T-cell (primary cell): ENCODE results near the gene DNAJC3. TPM values are rescaled to one million over a fixed set of nuclear protein-coding genes. Genes with fewer than 3 reads are reported as not detected.

Source experiments
- ATAC-seq, 4 experiments: fragments of 200-7000 bp in 3 of 4; fragments of 150-1000 bp in 1 of 4; cut with Tn5 transposase; replicated peaks in 1 of 4; 1 replicate in 3 of 4; 2 replicates in 1 of 4; pipeline ENCODE4 v1.10.0; 2021; ENCODE audit warnings: moderate library complexity in 3 of 4, mild to moderate bottlenecking in 2 of 4, moderate number of reproducible peaks in 1 of 4
- CTCF ChIA-PET, 2 donors: fragments of 300-600 bp; sonication (Branson Sonifier 250); formaldehyde crosslinking; loops; one replicate each; lab custom pipeline; 2022; ENCODE audit warnings: antibody characterized with exemption in 2 of 2; lab: Charles Lee
- POLR2A ChIA-PET, 2 donors: fragments of 300-600 bp; sonication (Branson Sonifier 250); formaldehyde crosslinking; loops; one replicate each; lab custom pipeline; 2022; ENCODE audit warnings: antibody characterized with exemption in 2 of 2; lab: Charles Lee
- DNase-seq, 35 experiments: peaks; one replicate each; pipeline versions ENCODE4 v3.0.0 to v3.0.0-alpha.2; 2013 to 2023
- H3K27ac ChIP-seq: one replicate; pipeline ENCODE4 v1.5.1; 2013; ENCODE audit warnings: low read length
- H3K27me3 ChIP-seq, 2 experiments: replicated peaks in 1 of 2; 1 replicate in 1 of 2; 2 replicates in 1 of 2; pipeline versions ENCODE4 v1.6.1 to v1.7.0; 2013; ENCODE audit warnings: low read length in 1 of 2, mixed read lengths in 1 of 2; ENCODE audit not compliant: control insufficient read depth in 2 of 2, insufficient read depth in 2 of 2; ENCODE audit errors: extremely low read depth in 1 of 2
- H3K36me3 ChIP-seq, 2 donors: 1 replicate in 1 of 2; 2 replicates in 1 of 2; pipeline versions ENCODE4 v1.6.1 to v1.7.0; 2013; ENCODE audit warnings: low read length in 1 of 2; ENCODE audit not compliant: control insufficient read depth in 2 of 2, insufficient read depth in 1 of 2; ENCODE audit errors: extremely low read depth in 1 of 2
- H3K4me1 ChIP-seq, 2 experiments: 1 replicate in 1 of 2; 2 replicates in 1 of 2; pipeline versions ENCODE4 v1.6.1 to v1.7.0; 2013; ENCODE audit warnings: low read length in 2 of 2, mixed read lengths in 1 of 2; ENCODE audit not compliant: insufficient read depth in 2 of 2, control insufficient read depth in 1 of 2; ENCODE audit errors: extremely low read depth in 1 of 2
- H3K4me3 ChIP-seq, 2 donors: 1 replicate in 1 of 2; 2 replicates in 1 of 2; pipeline versions ENCODE4 v1.5.1 to v1.7.0; 2013; ENCODE audit warnings: mild to moderate bottlenecking in 2 of 2, low read length in 1 of 2, moderate library complexity in 1 of 2; ENCODE audit not compliant: control insufficient read depth in 1 of 2; ENCODE audit errors: extremely low read depth in 1 of 2
- H3K9me3 ChIP-seq: 2 replicates; pipeline ENCODE4 v1.7.0; 2013
- H3K27ac Mint-ChIP-seq, 2 donors: one replicate each; pipeline ENCODE4 v1.8.0; 2020 to 2021; ENCODE audit warnings: mild to moderate bottlenecking in 2 of 2, mixed read lengths in 2 of 2
- H3K27me3 Mint-ChIP-seq, 2 donors: one replicate each; pipeline ENCODE4 v1.8.0; 2021 to 2022; ENCODE audit warnings: mixed read lengths in 2 of 2
- H3K36me3 Mint-ChIP-seq: one replicate; pipeline ENCODE4 v1.8.0; 2021; ENCODE audit warnings: mixed read lengths
- H3K4me1 Mint-ChIP-seq, 3 donors: one replicate each; pipeline ENCODE4 v1.8.0; 2020 to 2022; ENCODE audit warnings: mixed read lengths in 3 of 3, mild to moderate bottlenecking in 1 of 3
- H3K4me3 Mint-ChIP-seq, 3 donors: one replicate each; pipeline ENCODE4 v1.8.0; 2020 to 2022; ENCODE audit warnings: mild to moderate bottlenecking in 3 of 3, mixed read lengths in 3 of 3, moderate library complexity in 3 of 3
- H3K9me3 Mint-ChIP-seq, 3 donors: one replicate each; pipeline ENCODE4 v1.8.0; 2020 to 2022; ENCODE audit warnings: mixed read lengths in 3 of 3
- WGBS: methylation state at CpG from one replicate; pipeline ENCODE4 v1.1.5; 2013; ENCODE audit warnings: missing lambda C conversion rate; ENCODE audit not compliant: insufficient coverage; 5-methylcytosine and 5-hydroxymethylcytosine counted together
- total RNA-seq, 35 experiments: library from RNA in 6 of 35; stranded (reverse) in 6 of 35; fragments of 120-200 nt in 1 of 35; gene quantifications; one replicate each; pipeline versions ENCODE4 v1.2.1 to v1.2.4 and lab custom pipeline; 2013 to 2026

DNAJC3 gene
- total RNA-seq, 5 donors from 2014 or later (not counting 1 experiment from before 2014, with no cell fraction given) = 16.6 to 21.3 (median 19.8) TPM

- Histone ChIP-seq H3K4me3 (no peak overlapping the region), H3K27ac (no peak overlapping the region), H3K27me3 (no peaks in the 10 kb centered on the region), H3K4me1 (no peaks in the 10 kb centered on the region), H3K9me3 (no peaks in the 10 kb centered on the region), H3K36me3 (no peaks in the 10 kb centered on the region)
- Mint-ChIP-seq H3K4me3 (no peak overlapping the region), H3K4me1 (no peaks in the 10 kb centered on the region), H3K27me3 (peaks cover 13 to 21% of the 10 kb centered on the region in 2 donors), H3K36me3 (no peaks in the 10 kb centered on the region), H3K9me3 (peaks cover 4 to 15% (median 6%) of the 10 kb centered on the region in 3 donors), H3K27ac (no peak overlapping the region)
- ATAC-seq (no peak), DNase-seq (no peak)
- ChIA-PET POLR2A (no interaction called here), CTCF (no interaction called here)
- WGBS = no CpG with 5 or more reads among the region's 4 CpGs
Measured at GRCh38 chr13:95801825-95802224, 124.9 kb downstream of the DNAJC3 start.

GRCh38 chr13:95805921-95806320 is 129.0 kb downstream of the DNAJC3 start:
- CTCF ChIA-PET = interaction anchor here (0.7 to 1.1 kb wide), 3 partner anchors 17 to 183 kb away, joined by 3 to 4 read pairs (median 4); no protein-coding TSS in a partner anchor
- no peaks in the 10 kb centered on the region for H3K4me1 ChIP-seq
- no peak for ATAC-seq
- Mint-ChIP-seq H3K27ac (no peak overlapping the region), H3K9me3 (peaks cover 9 to 26% (median 16%) of the 10 kb centered on the region in 3 donors), H3K36me3 (no peaks in the 10 kb centered on the region), H3K4me1 (no peaks in the 10 kb centered on the region), H3K27me3 (peaks cover 27 to 33% of the 10 kb centered on the region in 2 donors), H3K4me3 (no peak overlapping the region)
- no peaks in the 10 kb centered on the region for H3K36me3 ChIP-seq
- no peak overlapping the region for H3K4me3 ChIP-seq
- no peaks in the 10 kb centered on the region for H3K9me3 ChIP-seq
- POLR2A ChIA-PET = no interaction called here
- H3K27me3 ChIP-seq = no peaks in the 10 kb centered on the region
- no peak overlapping the region for H3K27ac ChIP-seq
- DNase-seq = no peak

- Histone ChIP-seq H3K27ac (no peak overlapping the region), H3K4me3 (no peak overlapping the region), H3K9me3 (no peaks in the 10 kb centered on the region), H3K36me3 (no peaks in the 10 kb centered on the region), H3K4me1 (no peaks in the 10 kb centered on the region), H3K27me3 (peaks cover 0 to 7% of the 10 kb centered on the region in 2 experiments)
- ChIA-PET CTCF (no interaction called here), POLR2A (interaction anchor here in 1 of 2 donors (0.6 kb wide), 1 partner anchor 59 kb away, joined by 4 read pairs; no protein-coding TSS in a partner anchor)
- no peaks in the 10 kb centered on the region for H3K36me3 Mint-ChIP-seq
- DNase-seq = no peak
- no peak overlapping the region for H3K27ac Mint-ChIP-seq
- H3K9me3 Mint-ChIP-seq = peaks cover 16 to 33% (median 25%) of the 10 kb centered on the region in 3 donors
- 85% methylated on average over 5 of the region's 5 CpGs for WGBS
- H3K4me1 Mint-ChIP-seq = no peaks in the 10 kb centered on the region
- H3K4me3 Mint-ChIP-seq = no peak overlapping the region
- H3K27me3 Mint-ChIP-seq = peaks cover 22 to 37% of the 10 kb centered on the region in 2 donors
- ATAC-seq = no peak
Measured at GRCh38 chr13:95809429-95809828, 132.5 kb downstream of the DNAJC3 start.

- Histone ChIP-seq H3K4me3 (no peak overlapping the region), H3K27ac (no peak overlapping the region), H3K9me3 (no peaks in the 10 kb centered on the region), H3K4me1 (no peaks in the 10 kb centered on the region), H3K27me3 (peaks cover 0 to 7% of the 10 kb centered on the region in 2 experiments), H3K36me3 (no peaks in the 10 kb centered on the region)
- Mint-ChIP-seq H3K4me1 (no peaks in the 10 kb centered on the region), H3K27ac (no peak overlapping the region), H3K9me3 (peaks cover 18 to 29% (median 19%) of the 10 kb centered on the region in 3 donors), H3K36me3 (no peaks in the 10 kb centered on the region), H3K4me3 (no peak overlapping the region), H3K27me3 (peaks cover 15 to 33% of the 10 kb centered on the region in 2 donors)
- CTCF ChIA-PET = no interaction called here
- POLR2A ChIA-PET = no interaction called here
- WGBS = 53% methylated on average over 3 of the region's 3 CpGs
- no peak for DNase-seq
- no peak for ATAC-seq
Measured at GRCh38 chr13:95813139-95813538, 136.2 kb downstream of the DNAJC3 start.

- no peak overlapping the region for H3K27ac ChIP-seq
- H3K4me1 Mint-ChIP-seq = no peaks in the 10 kb centered on the region
- no peaks in the 10 kb centered on the region for H3K9me3 ChIP-seq
- ATAC-seq (no peak), DNase-seq (no peak)
- H3K4me3 Mint-ChIP-seq = no peak overlapping the region
- peaks cover 14 to 25% (median 15%) of the 10 kb centered on the region in 3 donors for H3K9me3 Mint-ChIP-seq
- no peak overlapping the region for H3K27ac Mint-ChIP-seq
- WGBS = 69% methylated on average over 1 of the region's 1 CpG
- no peaks in the 10 kb centered on the region for H3K36me3 ChIP-seq
- no peak overlapping the region for H3K4me3 ChIP-seq
- no peaks in the 10 kb centered on the region for H3K36me3 Mint-ChIP-seq
- no peaks in the 10 kb centered on the region for H3K4me1 ChIP-seq
- peaks cover 6 to 22% of the 10 kb centered on the region in 2 donors for H3K27me3 Mint-ChIP-seq
- ChIA-PET CTCF (no interaction called here), POLR2A (no interaction called here)
- H3K27me3 ChIP-seq = peaks cover 0 to 7% of the 10 kb centered on the region in 2 experiments
Measured at GRCh38 chr13:95814495-95814894, 137.6 kb downstream of the DNAJC3 start.

- Mint-ChIP-seq H3K27ac (no peak overlapping the region), H3K4me3 (no peak overlapping the region), H3K4me1 (no peaks in the 10 kb centered on the region), H3K9me3 (no peaks in the 10 kb centered on the region), H3K27me3 (peaks cover 19 to 27% of the 10 kb centered on the region in 2 donors), H3K36me3 (no peaks in the 10 kb centered on the region)
- Histone ChIP-seq H3K36me3 (no peaks in the 10 kb centered on the region), H3K4me3 (no peak overlapping the region), H3K9me3 (no peaks in the 10 kb centered on the region), H3K4me1 (no peaks in the 10 kb centered on the region), H3K27me3 (peaks cover 0 to 5% of the 10 kb centered on the region in 2 experiments), H3K27ac (no peak overlapping the region)
- ATAC-seq = no peak
- DNase-seq = no peak
- ChIA-PET CTCF (interaction anchor here (1.0 to 3.5 kb wide), 2 partner anchors 11 to 198 kb away, joined by 3 to 16 read pairs; no protein-coding TSS in a partner anchor), POLR2A (interaction anchor here in 1 of 2 donors (0.6 kb wide), 1 partner anchor 195 kb away, joined by 4 read pairs; no protein-coding TSS in a partner anchor)
- WGBS = 14% methylated on average over 1 of the region's 5 CpGs
Measured at GRCh38 chr13:95822303-95822702, 145.4 kb downstream of the DNAJC3 start.
